C1 segment of cervical spinal cord (tissue), 14 donors: ENCODE results near the gene SGCD.
A peak's percentile ranks its signal among the peaks of the same experiment; 100 is the strongest.

ENCODE experiments used
- DNase-seq, 14 donors: peaks; one replicate each; lab custom pipeline; 2025; lab: John Stamatoyannopoulos, UW

Gene SGCD

GRCh38 chr5:156361436-156362109 is 34.6 kb downstream of the SGCD start:
- DNase-seq: no peak

DNA sequence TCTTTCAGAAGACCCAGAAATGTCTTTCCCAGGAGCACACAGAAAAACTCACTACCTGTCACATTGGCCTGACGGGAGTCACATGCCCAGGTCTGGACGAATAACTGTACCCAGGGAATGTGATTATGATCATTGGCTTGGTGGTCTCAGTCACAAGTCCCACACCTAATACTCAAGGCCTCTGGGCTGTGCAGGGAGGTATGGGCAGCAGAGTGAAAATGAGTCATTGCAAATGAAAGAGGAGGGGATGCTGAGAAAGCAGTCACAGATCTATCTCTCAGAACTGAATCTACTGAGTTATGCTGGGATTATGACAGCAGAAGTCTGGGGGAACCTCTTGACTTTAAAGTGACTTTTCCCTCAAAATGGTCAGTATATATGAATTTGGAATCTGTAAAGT is 36.9 kb downstream of the SGCD start:
- no peak for DNase-seq

GRCh38 chr5:156366521-156366920 is 39.6 kb downstream of the SGCD start:
- no peak for DNase-seq

GRCh38 chr5:156367597-156367996 is 40.6 kb downstream of the SGCD start:
- DNase-seq: no peak

DNA sequence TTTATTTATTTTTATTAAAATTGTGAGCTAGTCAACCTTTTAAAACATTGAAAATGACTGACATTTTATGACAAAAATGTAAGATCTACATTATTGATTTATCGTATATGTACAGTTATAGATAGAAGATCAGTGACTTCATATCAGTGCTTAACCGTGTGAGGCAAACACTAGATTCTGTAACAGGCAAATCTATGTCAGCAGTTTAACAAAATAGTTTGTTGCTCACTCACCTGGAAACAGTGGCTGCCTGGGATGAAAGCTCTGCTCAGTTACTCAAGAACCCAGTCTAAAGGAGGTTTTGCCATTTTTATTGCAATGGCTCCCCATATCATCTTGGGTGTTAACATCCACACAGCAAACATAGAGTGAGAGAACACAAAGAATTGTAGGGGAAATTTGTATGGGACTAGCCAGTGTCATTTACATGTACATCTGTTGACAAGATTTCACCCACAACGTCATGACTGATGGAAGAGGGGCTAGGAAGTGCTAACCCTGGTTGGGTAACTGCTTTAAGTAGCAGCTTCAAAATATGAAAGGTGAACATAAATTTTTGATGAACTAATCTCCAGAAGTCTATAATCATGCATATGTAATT is 49.0 kb downstream of the SGCD start:
- no peak for DNase-seq

DNA sequence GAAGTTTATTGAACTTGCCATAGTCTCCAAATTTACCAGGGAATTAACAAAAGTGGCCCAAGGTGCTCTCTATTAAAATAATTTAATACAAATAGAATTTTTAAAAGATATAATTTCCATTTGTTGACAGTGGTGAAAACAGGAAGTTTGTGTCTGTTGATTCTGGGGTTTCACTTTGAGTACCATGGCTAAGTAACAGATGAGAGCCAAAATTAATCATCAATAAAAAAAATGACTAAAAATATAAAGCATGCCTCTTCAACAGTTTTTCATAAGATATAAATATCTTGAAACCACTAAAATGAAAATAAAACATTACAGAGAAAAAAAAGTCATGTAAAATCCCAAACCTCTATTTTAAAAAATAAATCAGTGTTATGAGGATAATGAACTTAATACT is 49.8 kb downstream of the SGCD start:
- no peak for DNase-seq

DNA sequence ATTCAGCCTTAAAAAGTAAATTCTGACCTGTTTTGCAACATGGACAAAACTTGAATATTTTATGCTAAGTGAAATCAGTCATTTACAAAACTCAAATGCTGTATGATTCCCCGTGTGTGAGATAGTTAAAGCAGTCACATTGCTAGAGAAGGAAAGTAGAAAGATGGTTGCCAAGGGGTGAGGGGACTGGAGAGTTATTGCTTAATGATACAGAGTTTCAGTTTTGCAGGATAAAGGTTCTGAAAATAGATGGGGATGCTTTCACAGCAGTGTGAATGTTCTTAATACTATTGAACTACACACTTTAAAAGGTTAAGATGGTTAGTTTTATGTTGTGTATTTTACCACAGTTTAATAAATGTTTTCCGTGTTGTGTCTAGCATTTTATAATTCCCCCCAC is 51.2 kb downstream of the SGCD start:
- DNase-seq: no peak

DNA sequence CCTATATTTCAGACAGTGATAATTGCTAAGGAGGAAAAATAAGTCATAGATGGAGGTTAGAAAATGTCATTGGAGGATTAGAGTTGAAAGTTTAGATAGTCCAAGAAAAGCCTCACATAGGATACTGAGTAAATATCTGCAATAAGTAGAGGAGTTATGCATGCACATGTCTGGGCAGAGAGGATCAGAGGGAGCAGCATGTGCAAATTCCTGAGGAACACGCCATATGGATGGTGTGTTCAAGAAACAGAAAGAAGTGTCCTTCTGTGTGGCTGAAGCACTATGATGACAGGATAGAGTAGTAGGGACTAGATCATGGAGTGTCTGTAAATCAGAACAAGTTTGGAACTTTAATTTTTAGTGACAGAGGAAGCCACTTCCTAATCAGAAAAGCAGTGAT is 52.2 kb downstream of the SGCD start:
- no peak for DNase-seq

- no peak for DNase-seq
Observed at GRCh38 chr5:156380848-156381247, 53.9 kb downstream of the SGCD start.

DNA sequence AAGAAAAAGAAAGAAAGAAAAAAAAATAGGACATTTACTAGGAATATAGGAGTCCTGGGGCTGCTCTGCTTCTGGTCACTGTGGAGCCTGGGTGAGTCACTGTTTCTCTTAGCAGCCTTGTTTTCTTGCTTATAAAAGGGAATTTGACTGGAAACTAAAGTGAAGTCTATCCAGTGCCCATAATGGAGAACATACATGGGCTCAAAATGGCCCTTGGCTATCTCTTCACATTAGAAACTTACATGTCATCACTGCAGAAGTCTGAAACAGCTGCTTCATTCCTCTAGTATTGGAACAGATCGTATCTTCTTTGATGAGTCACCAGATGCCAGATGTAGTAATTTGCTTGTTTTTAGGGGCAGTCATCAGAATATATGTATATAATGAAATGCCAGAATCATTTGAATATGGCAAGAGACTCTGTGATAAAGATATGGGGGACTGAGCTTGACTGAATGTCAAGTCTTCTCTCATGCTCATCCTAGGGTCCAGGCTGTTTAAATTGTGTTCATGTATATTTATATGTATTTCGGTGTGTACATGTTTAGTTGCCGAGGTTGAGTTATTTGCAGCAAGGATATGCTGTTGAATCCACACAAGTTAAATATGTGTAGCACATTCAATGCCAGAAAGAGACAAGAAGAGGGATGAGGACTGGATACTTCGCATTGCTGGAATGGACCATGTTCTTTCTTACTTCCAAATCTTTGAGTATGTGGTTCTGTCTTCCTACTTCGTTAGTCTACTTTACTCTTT is 56.7 kb downstream of the SGCD start:
- DNase-seq: no peak

DNA sequence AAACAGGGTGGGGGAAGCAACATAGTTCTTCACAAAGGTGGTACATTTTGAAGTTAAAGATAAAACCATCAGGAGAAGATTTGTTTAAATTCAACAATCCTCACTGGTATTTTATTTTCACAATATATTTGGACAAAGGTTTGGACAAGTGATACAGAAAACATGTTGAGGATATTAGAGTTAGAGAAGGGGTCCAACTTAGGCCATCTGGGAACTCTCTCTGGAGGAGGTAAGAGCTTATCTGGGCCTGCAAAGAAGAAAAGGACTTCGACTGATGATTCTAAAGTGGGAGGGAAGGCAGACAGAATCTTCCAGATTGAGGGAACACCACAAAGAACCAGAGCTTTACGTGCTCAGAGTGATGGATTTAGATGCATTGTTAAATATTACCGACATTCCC is 58.5 kb downstream of the SGCD start:
- no peak for DNase-seq

DNA sequence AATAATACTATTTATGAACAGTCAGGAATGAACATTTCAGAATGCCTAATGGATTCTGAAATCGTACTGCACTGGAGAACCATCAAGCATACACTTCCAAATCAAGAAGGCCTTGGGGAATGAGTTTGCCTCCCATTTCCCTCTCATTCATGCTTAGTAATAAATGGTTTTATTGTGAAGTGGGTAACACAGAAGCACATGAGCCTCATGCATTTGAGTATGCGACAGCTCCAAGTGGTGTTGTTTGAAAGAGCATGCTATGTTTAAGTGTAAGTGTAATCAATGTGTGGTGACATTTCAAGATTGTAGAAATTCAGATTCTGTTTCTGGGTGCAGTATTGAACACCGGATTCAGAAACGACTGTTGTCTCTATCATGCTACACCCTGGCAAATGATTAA is 60.0 kb downstream of the SGCD start:
- DNase-seq: no peak

DNA sequence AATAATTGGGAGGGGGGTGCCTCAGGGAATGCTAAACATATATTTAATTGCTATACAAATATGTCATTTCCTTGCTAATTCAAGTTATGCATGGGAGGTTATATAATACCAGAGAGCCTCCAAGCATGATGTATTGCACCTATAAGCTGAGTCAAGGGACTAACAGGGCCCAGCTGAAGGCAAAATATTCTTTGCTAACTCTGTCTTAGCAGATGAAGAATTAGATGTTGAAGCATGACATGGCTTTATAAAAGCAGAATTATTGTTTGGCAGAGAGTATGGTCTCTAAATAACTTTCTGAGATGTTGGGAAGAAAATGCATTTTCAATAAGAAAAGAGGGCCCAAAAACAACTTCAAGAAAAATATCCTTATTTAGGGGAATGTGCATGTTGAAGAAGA is 60.4 kb downstream of the SGCD start:
- no peak for DNase-seq

GRCh38 chr5:156388233-156388632 is 61.3 kb downstream of the SGCD start:
- DNase-seq: no peak

DNA sequence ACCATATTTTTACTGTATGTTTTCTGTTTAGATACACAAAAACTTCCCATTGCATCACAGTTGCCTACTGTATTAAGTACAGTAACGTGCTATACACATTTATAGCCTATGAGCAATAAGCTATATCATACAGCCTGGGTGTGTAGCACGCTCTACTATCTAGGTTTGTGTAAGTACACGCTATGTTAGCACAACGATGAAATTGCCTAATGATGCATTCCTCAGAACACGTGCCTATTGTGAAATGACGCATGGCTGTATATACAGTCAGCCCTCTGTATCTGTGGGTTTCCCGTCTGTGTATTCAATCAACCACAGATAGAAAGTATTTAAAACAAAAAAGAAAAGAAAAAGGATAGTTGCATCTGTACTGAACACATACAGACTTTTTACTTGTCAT is 64.2 kb downstream of the SGCD start:
- no peak for DNase-seq

DNA sequence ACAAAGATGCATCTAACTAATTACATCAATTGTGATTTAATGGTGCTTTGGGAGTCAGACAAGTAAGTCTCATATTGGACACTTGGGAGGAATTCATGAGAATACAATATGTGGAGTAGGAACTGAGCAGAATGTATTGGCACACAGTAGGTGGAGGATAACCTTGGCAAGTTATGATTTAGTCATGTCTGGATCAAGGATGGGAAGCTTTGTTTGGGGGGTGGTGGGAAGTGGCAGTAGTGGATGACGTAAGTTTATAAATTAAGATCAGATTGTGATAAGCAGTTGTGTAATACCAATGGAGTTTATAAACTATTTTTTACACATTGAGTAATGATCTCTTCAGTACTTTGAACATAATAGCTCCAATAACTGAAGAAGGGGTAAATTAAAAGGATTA is 67.0 kb downstream of the SGCD start:
- DNase-seq: no peak

DNA sequence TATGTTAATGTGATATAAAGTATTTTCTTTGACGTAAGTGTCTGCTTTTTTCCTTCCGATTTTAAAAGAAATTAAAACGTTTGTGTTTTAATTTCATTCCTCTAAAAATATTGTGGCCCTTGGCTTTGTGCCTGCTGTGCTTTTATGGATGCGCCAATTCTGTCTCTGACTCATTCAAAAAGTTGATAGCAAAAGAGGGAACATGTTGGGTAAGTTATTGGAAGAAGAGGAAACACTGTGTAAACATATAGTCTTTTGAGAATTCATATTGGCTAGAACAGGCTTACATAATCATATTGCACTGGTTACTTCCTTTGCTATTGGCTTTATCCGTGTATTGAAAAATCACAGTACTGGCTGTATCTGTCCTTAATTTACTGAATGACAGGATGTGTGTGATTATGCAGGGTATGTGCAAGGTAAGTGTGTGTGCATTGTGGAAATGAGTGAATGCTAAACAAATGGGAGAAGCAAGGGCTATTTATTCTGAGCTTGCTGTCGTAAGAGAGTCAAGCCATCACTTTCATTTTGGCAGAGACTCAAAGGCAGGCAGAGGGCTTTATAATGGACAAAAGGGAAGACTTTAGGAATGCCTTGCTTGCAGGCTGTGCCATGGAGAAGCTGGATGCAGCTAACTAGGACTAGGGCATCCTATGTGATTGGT is 67.8 kb downstream of the SGCD start:
- peak in 3 of 14 donors; percentile 11 to 28 (median 14) for DNase-seq

GRCh38 chr5:156395306-156395675 is 68.3 kb downstream of the SGCD start:
- DNase-seq: no peak

DNA sequence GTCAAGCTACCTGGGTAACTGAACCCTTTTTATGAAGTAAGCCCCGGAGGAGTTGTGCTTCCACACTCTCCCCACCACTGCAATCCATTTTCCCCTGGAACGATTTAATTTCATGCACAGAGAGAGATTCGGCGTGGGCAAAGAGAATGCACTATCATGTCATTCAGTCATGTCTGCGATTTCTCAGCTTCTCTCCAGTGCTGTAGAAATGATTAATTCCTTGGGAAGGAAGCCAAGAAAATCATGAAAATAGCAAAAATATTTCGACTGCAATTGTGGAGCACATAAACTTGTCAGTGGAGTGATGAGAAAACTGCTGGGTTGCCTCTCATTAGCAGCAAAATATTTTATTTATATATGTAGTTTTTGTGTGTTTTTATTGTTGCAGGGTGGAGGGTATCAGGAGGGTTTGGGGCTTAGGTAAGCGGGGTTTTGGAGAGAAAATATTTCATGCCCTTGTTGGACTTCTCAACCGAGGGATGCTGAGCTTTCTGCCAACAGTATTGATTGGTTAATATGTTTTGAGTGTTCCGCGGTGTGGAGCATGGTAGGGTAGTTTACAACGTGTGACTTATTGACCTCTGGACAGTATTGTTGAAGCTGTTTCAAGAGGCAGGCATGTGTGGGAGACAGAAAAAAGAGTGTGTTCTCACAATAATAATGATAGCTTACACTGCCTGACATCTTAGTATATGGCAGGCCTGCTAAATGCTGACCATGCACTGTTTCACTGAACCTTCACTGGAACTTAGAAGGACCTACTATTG is 69.3 kb downstream of the SGCD start:
- no peak for DNase-seq

DNA sequence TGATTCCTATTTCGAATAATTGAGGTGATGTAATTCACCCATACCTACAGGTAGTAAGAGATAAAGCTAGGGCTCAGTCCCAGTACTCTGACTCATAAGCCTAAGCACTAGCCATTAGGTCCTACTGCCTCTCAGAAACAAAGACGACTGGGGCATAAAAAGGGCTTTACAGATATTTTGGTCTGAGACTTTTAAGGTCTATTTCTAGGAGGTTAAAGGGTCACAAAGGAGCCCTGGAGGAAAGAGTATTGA is 69.8 kb downstream of the SGCD start:
- no peak for DNase-seq

DNA sequence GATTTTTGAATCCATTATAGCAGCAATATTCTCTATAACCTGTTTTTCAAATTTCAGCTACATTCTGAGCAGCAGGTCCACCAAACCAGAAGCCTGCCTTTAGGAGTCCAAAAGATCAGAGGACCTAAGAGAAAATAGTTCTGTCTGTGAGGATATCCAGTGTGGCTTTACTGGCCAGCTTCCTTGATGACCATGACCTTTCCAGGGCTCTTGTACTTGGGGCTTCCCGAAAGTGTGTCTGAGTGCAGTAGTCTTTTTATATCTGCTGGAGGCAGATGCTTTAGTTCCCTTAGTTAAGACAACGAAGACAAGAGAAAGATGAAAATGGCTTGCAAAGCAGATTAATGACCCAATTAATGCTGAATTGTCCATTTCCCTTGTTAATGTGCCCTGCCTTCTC is 72.4 kb downstream of the SGCD start:
- no peak for DNase-seq
